Measurements from ENCODE around the gene OR51M1.

- no peak for TF ChIP-seq POLR2A (IDR thresholded peaks at IDR 0.05)
- no peak for TF ChIP-seq CTCF (IDR thresholded peaks at IDR 0.05)
These were observed 39.5 kb downstream of the OR51M1 start for GRCh38 chr11:5423131-5423530.
